ENCODE results near the gene MAST4.

The MAST4 gene

DNA sequence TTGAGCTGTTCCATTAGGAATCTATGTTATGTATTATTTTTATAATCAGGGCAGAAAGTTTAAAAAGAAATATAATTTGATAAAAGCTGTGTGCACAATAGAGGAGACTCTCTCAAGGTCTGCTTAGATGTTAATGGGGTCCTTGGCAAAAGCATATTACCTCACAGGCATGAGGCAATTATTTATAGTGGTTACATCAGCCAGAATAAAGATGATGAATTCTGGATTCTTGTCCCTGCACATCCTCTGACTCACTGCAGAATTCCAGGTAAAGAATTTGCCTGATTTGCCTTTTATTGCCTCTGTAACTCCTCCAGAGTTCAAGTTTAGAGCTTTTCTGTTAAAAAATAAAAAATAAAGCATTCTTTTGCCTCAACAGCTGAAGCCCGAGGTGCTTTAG, 253.6 kb downstream of the MAST4 start:
- no peak overlapping the region for H3K4me3 ChIP-seq (ENCODE audit: low read depth, low read length)
- no peaks in the 10 kb centered on the region for H3K9me3 ChIP-seq (ENCODE audit: control insufficient read depth, insufficient read depth, low read depth, low read length)
- ChIA-PET CTCF (interaction anchor here (1.2 kb wide), 1 partner anchor 138 kb away, joined by 3 read pairs; no protein-coding TSS in a partner anchor), POLR2A (no interaction called here)
- H3K36me3 ChIP-seq (ENCODE audit: control insufficient read depth in 2 of 2, insufficient read depth in 1 of 2, low read length in 2 of 2), result no peaks in the 10 kb centered on the region
- no peak overlapping the region for H3K27ac ChIP-seq (ENCODE audit: extremely low read depth, low read depth, low read length)
- 0 out of 2 replicates have a peak, but pooled peaks cover 9% of the 10 kb centered on the region for H3K4me1 ChIP-seq (ENCODE audit: control insufficient read depth, insufficient read depth, low read length)
- TF ChIP-seq, protein P1, sequence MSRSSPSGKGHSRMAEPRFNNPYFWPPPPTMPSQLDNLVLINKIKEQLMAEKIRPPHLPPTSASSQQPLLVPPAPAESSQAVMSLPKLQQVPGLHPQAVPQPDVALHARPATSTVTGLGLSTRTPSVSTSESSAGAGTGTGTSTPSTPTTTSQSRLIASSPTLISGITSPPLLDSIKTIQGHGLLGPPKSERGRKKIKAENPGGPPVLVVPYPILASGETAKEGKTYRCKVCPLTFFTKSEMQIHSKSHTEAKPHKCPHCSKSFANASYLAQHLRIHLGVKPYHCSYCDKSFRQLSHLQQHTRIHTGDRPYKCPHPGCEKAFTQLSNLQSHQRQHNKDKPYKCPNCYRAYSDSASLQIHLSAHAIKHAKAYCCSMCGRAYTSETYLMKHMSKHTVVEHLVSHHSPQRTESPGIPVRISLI (tag by site-specific recombination; IDR thresholded peaks at IDR 0.05), result no peak
- TF ChIP-seq RBAK (tag by site-specific recombination; IDR thresholded peaks at IDR 0.05), result no peak
- TF ChIP-seq SETDB1 (IDR thresholded peaks at IDR 0.05; ENCODE audit: insufficient read length, low read length), result no peak
- no peak for TF ChIP-seq ZNF610 (tag by site-specific recombination; IDR thresholded peaks at IDR 0.05; ENCODE audit: borderline replicate concordance)
- TF ChIP-seq ZNF202 (tag by site-specific recombination; IDR thresholded peaks at IDR 0.05; ENCODE audit: borderline replicate concordance), result no peak
- TF ChIP-seq ZNF184 (tag by site-specific recombination; IDR thresholded peaks at IDR 0.05), result no peak
- TF ChIP-seq, protein P2, sequence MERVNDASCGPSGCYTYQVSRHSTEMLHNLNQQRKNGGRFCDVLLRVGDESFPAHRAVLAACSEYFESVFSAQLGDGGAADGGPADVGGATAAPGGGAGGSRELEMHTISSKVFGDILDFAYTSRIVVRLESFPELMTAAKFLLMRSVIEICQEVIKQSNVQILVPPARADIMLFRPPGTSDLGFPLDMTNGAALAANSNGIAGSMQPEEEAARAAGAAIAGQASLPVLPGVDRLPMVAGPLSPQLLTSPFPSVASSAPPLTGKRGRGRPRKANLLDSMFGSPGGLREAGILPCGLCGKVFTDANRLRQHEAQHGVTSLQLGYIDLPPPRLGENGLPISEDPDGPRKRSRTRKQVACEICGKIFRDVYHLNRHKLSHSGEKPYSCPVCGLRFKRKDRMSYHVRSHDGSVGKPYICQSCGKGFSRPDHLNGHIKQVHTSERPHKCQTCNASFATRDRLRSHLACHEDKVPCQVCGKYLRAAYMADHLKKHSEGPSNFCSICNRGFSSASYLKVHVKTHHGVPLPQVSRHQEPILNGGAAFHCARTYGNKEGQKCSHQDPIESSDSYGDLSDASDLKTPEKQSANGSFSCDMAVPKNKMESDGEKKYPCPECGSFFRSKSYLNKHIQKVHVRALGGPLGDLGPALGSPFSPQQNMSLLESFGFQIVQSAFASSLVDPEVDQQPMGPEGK (tag by site-specific recombination; IDR thresholded peaks at IDR 0.05), result no peak
- TF ChIP-seq, protein P3, sequence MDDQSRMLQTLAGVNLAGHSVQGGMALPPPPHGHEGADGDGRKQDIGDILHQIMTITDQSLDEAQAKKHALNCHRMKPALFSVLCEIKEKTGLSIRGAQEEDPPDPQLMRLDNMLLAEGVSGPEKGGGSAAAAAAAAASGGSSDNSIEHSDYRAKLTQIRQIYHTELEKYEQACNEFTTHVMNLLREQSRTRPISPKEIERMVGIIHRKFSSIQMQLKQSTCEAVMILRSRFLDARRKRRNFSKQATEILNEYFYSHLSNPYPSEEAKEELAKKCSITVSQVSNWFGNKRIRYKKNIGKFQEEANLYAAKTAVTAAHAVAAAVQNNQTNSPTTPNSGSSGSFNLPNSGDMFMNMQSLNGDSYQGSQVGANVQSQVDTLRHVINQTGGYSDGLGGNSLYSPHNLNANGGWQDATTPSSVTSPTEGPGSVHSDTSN (CRISPR knock-in tag; IDR thresholded peaks at IDR 0.05), result no peak
- TF ChIP-seq, protein P4, sequence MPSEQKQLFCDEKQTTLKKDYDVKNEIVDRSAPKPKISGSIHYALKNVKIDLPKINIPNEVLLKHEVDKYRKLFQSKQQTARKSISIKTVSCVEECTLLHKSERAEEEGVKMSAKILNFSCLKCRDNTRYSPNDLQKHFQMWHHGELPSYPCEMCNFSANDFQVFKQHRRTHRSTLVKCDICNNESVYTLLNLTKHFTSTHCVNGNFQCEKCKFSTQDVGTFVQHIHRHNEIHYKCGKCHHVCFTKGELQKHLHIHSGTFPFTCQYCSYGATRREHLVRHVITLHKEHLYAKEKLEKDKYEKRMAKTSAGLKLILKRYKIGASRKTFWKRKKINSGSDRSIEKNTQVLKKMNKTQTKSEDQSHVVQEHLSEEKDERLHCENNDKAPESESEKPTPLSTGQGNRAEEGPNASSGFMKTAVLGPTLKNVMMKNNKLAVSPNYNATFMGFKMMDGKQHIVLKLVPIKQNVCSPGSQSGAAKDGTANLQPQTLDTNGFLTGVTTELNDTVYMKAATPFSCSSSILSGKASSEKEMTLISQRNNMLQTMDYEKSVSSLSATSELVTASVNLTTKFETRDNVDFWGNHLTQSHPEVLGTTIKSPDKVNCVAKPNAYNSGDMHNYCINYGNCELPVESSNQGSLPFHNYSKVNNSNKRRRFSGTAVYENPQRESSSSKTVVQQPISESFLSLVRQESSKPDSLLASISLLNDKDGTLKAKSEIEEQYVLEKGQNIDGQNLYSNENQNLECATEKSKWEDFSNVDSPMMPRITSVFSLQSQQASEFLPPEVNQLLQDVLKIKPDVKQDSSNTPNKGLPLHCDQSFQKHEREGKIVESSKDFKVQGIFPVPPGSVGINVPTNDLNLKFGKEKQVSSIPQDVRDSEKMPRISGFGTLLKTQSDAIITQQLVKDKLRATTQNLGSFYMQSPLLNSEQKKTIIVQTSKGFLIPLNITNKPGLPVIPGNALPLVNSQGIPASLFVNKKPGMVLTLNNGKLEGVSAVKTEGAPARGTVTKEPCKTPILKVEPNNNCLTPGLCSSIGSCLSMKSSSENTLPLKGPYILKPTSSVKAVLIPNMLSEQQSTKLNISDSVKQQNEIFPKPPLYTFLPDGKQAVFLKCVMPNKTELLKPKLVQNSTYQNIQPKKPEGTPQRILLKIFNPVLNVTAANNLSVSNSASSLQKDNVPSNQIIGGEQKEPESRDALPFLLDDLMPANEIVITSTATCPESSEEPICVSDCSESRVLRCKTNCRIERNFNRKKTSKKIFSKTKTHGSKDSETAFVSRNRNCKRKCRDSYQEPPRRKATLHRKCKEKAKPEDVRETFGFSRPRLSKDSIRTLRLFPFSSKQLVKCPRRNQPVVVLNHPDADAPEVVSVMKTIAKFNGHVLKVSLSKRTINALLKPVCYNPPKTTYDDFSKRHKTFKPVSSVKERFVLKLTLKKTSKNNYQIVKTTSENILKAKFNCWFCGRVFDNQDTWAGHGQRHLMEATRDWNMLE (tag by site-specific recombination; conservative IDR thresholded peaks at IDR 0.05; ENCODE audit: low read depth), result peak; percentile 43
- peak; percentile 88 for TF ChIP-seq ZNF629 (tag by site-specific recombination; IDR thresholded peaks at IDR 0.05)
- TF ChIP-seq ZNF660 (tag by site-specific recombination; IDR thresholded peaks at IDR 0.05), result peak; percentile 86; the same call in 1 of the 2 replicates
- TF ChIP-seq, protein P5, sequence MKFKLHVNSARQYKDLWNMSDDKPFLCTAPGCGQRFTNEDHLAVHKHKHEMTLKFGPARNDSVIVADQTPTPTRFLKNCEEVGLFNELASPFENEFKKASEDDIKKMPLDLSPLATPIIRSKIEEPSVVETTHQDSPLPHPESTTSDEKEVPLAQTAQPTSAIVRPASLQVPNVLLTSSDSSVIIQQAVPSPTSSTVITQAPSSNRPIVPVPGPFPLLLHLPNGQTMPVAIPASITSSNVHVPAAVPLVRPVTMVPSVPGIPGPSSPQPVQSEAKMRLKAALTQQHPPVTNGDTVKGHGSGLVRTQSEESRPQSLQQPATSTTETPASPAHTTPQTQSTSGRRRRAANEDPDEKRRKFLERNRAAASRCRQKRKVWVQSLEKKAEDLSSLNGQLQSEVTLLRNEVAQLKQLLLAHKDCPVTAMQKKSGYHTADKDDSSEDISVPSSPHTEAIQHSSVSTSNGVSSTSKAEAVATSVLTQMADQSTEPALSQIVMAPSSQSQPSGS (tag by site-specific recombination; IDR thresholded peaks at IDR 0.05; ENCODE audit: low read depth), result peak; percentile 72; the same call in 1 of the 2 replicates
- no peak for TF ChIP-seq WT1 (tag by site-specific recombination; IDR thresholded peaks at IDR 0.05)
- TF ChIP-seq, protein P6, sequence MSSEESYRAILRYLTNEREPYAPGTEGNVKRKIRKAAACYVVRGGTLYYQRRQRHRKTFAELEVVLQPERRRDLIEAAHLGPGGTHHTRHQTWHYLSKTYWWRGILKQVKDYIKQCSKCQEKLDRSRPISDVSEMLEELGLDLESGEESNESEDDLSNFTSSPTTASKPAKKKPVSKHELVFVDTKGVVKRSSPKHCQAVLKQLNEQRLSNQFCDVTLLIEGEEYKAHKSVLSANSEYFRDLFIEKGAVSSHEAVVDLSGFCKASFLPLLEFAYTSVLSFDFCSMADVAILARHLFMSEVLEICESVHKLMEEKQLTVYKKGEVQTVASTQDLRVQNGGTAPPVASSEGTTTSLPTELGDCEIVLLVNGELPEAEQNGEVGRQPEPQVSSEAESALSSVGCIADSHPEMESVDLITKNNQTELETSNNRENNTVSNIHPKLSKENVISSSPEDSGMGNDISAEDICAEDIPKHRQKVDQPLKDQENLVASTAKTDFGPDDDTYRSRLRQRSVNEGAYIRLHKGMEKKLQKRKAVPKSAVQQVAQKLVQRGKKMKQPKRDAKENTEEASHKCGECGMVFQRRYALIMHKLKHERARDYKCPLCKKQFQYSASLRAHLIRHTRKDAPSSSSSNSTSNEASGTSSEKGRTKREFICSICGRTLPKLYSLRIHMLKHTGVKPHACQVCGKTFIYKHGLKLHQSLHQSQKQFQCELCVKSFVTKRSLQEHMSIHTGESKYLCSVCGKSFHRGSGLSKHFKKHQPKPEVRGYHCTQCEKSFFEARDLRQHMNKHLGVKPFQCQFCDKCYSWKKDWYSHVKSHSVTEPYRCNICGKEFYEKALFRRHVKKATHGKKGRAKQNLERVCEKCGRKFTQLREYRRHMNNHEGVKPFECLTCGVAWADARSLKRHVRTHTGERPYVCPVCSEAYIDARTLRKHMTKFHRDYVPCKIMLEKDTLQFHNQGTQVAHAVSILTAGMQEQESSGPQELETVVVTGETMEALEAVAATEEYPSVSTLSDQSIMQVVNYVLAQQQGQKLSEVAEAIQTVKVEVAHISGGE (tag by site-specific recombination; conservative IDR thresholded peaks at IDR 0.05; ENCODE audit: low read depth), result no peak
- TF ChIP-seq ZNF157 (tag by site-specific recombination; IDR thresholded peaks at IDR 0.05), result no peak
- TF ChIP-seq ZNF624 (tag by site-specific recombination; IDR thresholded peaks at IDR 0.05), result no peak
- TF ChIP-seq, protein P7, sequence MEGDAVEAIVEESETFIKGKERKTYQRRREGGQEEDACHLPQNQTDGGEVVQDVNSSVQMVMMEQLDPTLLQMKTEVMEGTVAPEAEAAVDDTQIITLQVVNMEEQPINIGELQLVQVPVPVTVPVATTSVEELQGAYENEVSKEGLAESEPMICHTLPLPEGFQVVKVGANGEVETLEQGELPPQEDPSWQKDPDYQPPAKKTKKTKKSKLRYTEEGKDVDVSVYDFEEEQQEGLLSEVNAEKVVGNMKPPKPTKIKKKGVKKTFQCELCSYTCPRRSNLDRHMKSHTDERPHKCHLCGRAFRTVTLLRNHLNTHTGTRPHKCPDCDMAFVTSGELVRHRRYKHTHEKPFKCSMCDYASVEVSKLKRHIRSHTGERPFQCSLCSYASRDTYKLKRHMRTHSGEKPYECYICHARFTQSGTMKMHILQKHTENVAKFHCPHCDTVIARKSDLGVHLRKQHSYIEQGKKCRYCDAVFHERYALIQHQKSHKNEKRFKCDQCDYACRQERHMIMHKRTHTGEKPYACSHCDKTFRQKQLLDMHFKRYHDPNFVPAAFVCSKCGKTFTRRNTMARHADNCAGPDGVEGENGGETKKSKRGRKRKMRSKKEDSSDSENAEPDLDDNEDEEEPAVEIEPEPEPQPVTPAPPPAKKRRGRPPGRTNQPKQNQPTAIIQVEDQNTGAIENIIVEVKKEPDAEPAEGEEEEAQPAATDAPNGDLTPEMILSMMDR (tag by site-specific recombination; IDR thresholded peaks at IDR 0.05), result no peak
- peak; percentile 57; the same call in 1 of the 2 replicates for TF ChIP-seq ZBTB21 (tag by site-specific recombination; IDR thresholded peaks at IDR 0.05)
- TF ChIP-seq ZNF19 (tag by site-specific recombination; IDR thresholded peaks at IDR 0.05; ENCODE audit: low read depth), result no peak
- no peak for TF ChIP-seq KLF16 (tag by site-specific recombination; IDR thresholded peaks at IDR 0.05)
